HCT116 (cell line): ENCODE data around the gene ZNF382. TPM values are rescaled to one million over a fixed set of nuclear protein-coding genes. Genes with fewer than 3 reads are reported as not detected.

Experiments
- ATAC-seq: fragments of 200-7000 bp; cut with Tn5 transposase; 2 replicates; pipeline ENCODE4 v1.9.1; 2020; ENCODE audit warnings: mild to moderate bottlenecking, moderate library complexity
- BruUV-seq: library from RNA; stranded (reverse); fragments of 400-500 nt; replicated peaks from 2 replicates; lab custom pipeline; 2021; lab: Mats Ljungman, UMichigan
- CTCF ChIA-PET: fragments of 300-600 bp; sonication (Branson Sonifier 250); formaldehyde crosslinking; loops from one replicate; lab custom pipeline; 2021; ENCODE audit warnings: antibody characterized with exemption; lab: Charles Lee
- POLR2A ChIA-PET: fragments of 300-600, 350-600 bp; sonication (Branson Sonifier 250); formaldehyde crosslinking; loops from one replicate; lab custom pipeline; 2021; ENCODE audit warnings: antibody characterized with exemption; lab: Charles Lee
- RAD21 ChIA-PET, 2 experiments: fragments of 300-600 bp; sonication (Branson Sonifier 250); formaldehyde crosslinking; loops; one replicate each; lab custom pipeline; 2023; ENCODE audit warnings: low total read pairs in 2 of 2; ENCODE audit not compliant: uncharacterized antibody in 2 of 2, unreplicated experiment in 2 of 2, low non-redundant PET in 1 of 2; lab: Charles Lee
- DNase-seq: peaks from one replicate; pipeline ENCODE4 v3.0.0-alpha.2; 2010; ENCODE audit warnings: low read depth, low spot score
- H2AFZ ChIP-seq: fragments of 200-600 bp; shearing (Covaris generic), sonication (generic); 2 replicates; pipeline ENCODE4 v1.6.1; 2017; ENCODE audit warnings: low read depth, mixed run types, mixed read lengths, antibody characterized with exemption, low read length; ENCODE audit not compliant: poor library complexity, severe bottlenecking
- H3K27ac ChIP-seq: 2 replicates; pipeline ENCODE4 v1.5.1; 2012; ENCODE audit warnings: low read depth, low read length
- H3K27me3 ChIP-seq: fragments of 200-600 bp; sonication (generic); 2 replicates; pipeline ENCODE4 v1.6.1; 2016; ENCODE audit warnings: mixed run types, low read length, mixed read lengths; ENCODE audit not compliant: insufficient read depth
- H3K36me3 ChIP-seq, 2 experiments: fragments of 200-500 bp in 1 of 2; fragments of 200-600 bp in 1 of 2; sonication (Bioruptor generic) in 1 of 2; sonication (generic) in 1 of 2; 2 replicates each; pipeline versions ENCODE4 v1.5.1 to v1.6.1; 2014 to 2016; ENCODE audit warnings: low read length in 2 of 2, inconsistent platforms in 1 of 2, mixed read lengths in 1 of 2, mixed run types in 1 of 2; ENCODE audit not compliant: insufficient read depth in 2 of 2, control insufficient read depth in 1 of 2
- H3K4me1 ChIP-seq, 2 experiments: fragments of 200-600 bp in 1 of 2; sonication (generic) in 1 of 2; 2 replicates each; pipeline versions ENCODE4 v1.5.1 to v1.6.1; 2012 to 2017; ENCODE audit warnings: low read length in 2 of 2, inconsistent platforms in 1 of 2, mild to moderate bottlenecking in 1 of 2, mixed read lengths in 1 of 2, mixed run types in 1 of 2, moderate library complexity in 1 of 2; ENCODE audit not compliant: insufficient read depth in 2 of 2, control insufficient read depth in 1 of 2
- H3K4me2 ChIP-seq: fragments of 200-600 bp; sonication (generic); 2 replicates; pipeline ENCODE4 v1.6.1; 2017; ENCODE audit warnings: mixed run types, low read length, mixed read lengths
- H3K4me3 ChIP-seq, 2 experiments: fragments of 200-600 bp in 1 of 2; sonication (generic) in 1 of 2; replicated peaks in 1 of 2; 2 replicates each; pipeline ENCODE4 v1.5.1; 2011 to 2016; ENCODE audit warnings: low read length in 2 of 2, control low read depth in 1 of 2, low read depth in 1 of 2, mild to moderate bottlenecking in 1 of 2, mixed read lengths in 1 of 2, mixed run types in 1 of 2
- H3K79me2 ChIP-seq: fragments of 200-600 bp; sonication (generic); 2 replicates; pipeline ENCODE4 v1.6.1; 2017; ENCODE audit warnings: mild to moderate bottlenecking, mixed run types, low read length, moderate library complexity, mixed read lengths; ENCODE audit not compliant: insufficient read depth
- H3K9ac ChIP-seq: fragments of 200-600 bp; sonication (generic); 2 replicates; pipeline ENCODE4 v1.6.1; 2016; ENCODE audit warnings: low read length, mixed read lengths
- H3K9me2 ChIP-seq: fragments of 200-600 bp; sonication (generic), shearing (Covaris generic); 2 replicates; pipeline ENCODE4 v1.6.1; 2017; ENCODE audit warnings: mixed run types, mild to moderate bottlenecking, moderate library complexity; ENCODE audit not compliant: insufficient read depth
- H3K9me3 ChIP-seq, 2 experiments: fragments of 200-500 bp in 1 of 2; fragments of 200-600 bp in 1 of 2; sonication (Bioruptor generic) in 1 of 2; sonication (generic) in 1 of 2; 2 replicates each; pipeline ENCODE4 v1.6.1; 2014 to 2017; ENCODE audit warnings: low read length in 2 of 2, mixed read lengths in 2 of 2, inconsistent platforms in 1 of 2, low read depth in 1 of 2, mild to moderate bottlenecking in 1 of 2, mixed run types in 1 of 2, moderate library complexity in 1 of 2; ENCODE audit not compliant: control insufficient read depth in 1 of 2, insufficient read depth in 1 of 2
- H4K20me1 ChIP-seq: fragments of 200-600 bp; sonication (generic), shearing (Covaris generic); 2 replicates; pipeline ENCODE4 v1.6.1; 2017; ENCODE audit warnings: mixed run types, mild to moderate bottlenecking, moderate library complexity; ENCODE audit not compliant: insufficient read depth
- ATF3 ChIP-seq: IDR thresholded peaks from 2 replicates; pipeline ENCODE4 v1.6.1; 2012
- CBX3 ChIP-seq: IDR thresholded peaks from 2 replicates; pipeline ENCODE4 v1.6.1; 2012; ENCODE audit warnings: low read depth
- CEBPB ChIP-seq: IDR thresholded peaks from 2 replicates; pipeline ENCODE4 v1.6.1; 2012; ENCODE audit warnings: low read depth
- CTCF ChIP-seq, 3 experiments: fragments of 200-600 bp in 1 of 3; sonication (generic) in 1 of 3; IDR thresholded peaks in 2 of 3; conservative IDR thresholded peaks in 1 of 3; 2 replicates each; pipeline ENCODE4 v1.5.1; 2012 to 2017; ENCODE audit warnings: low read depth in 2 of 3, low read length in 2 of 3, antibody characterized with exemption in 1 of 3, borderline replicate concordance in 1 of 3, control low read depth in 1 of 3, mild to moderate bottlenecking in 1 of 3, mixed read lengths in 1 of 3, mixed run types in 1 of 3, moderate library complexity in 1 of 3; ENCODE audit not compliant: insufficient read depth in 1 of 3
- ELF1 ChIP-seq: IDR thresholded peaks from 2 replicates; pipeline ENCODE4 v1.6.1; 2012; ENCODE audit warnings: low read depth, borderline replicate concordance
- EZH2 ChIP-seq: fragments of 200-600 bp; sonication (generic); IDR thresholded peaks from 2 replicates; pipeline ENCODE4 v1.6.1; 2017; ENCODE audit warnings: antibody characterized with exemption, mixed run types
- EZH2phosphoT487 ChIP-seq: fragments of 200-600 bp; IDR thresholded peaks from 2 replicates; pipeline ENCODE4 v1.6.1; 2018; ENCODE audit warnings: antibody characterized with exemption, borderline replicate concordance
- MAX ChIP-seq: IDR thresholded peaks from 2 replicates; pipeline ENCODE4 v1.6.1; 2012
- POLR2A ChIP-seq: IDR thresholded peaks from 2 replicates; pipeline ENCODE4 v1.7.0; 2011; ENCODE audit warnings: borderline replicate concordance; ENCODE audit not compliant: insufficient read depth, insufficient read length; ENCODE audit errors: extremely low read depth
- REST ChIP-seq: IDR thresholded peaks from 2 replicates; pipeline ENCODE4 v1.6.1; 2012; ENCODE audit warnings: low read depth
- SIN3A ChIP-seq: IDR thresholded peaks from 2 replicates; pipeline ENCODE4 v1.6.1; 2012; ENCODE audit warnings: low read depth
- SP1 ChIP-seq: IDR thresholded peaks from 2 replicates; pipeline ENCODE4 v1.6.1; 2012; ENCODE audit warnings: low read depth
- SRF ChIP-seq: IDR thresholded peaks from 2 replicates; pipeline ENCODE4 v1.6.1; 2012; ENCODE audit warnings: low read depth
- TCF7L2 ChIP-seq: IDR thresholded peaks from 2 replicates; pipeline ENCODE4 v1.7.0; 2011; ENCODE audit warnings: borderline replicate concordance, inconsistent platforms; ENCODE audit not compliant: insufficient read depth, insufficient read length; ENCODE audit errors: extremely low read depth
- ZNF274 ChIP-seq: fragments of 200-500 bp; sonication (Bioruptor generic); IDR thresholded peaks from 2 replicates; pipeline ENCODE4 v1.6.1; 2014; ENCODE audit warnings: mild to moderate bottlenecking, low read depth, low read length, inconsistent platforms
- intact Hi-C: fragments of 100-400 bp; cut with micrococcal nuclease; formaldehyde crosslinking; loops from 2 replicates; pipeline ENCODE4 v1.10.0; 2022
- total RNA-seq: library from RNA; stranded (reverse); gene quantifications from one replicate; pipeline ENCODE4 v1.2.1, GENCODE V29; 2021; ENCODE audit not compliant: unreplicated experiment

ZNF382 gene
- total RNA-seq, 1 experiment from 2014 or later: not detected

- Histone ChIP-seq H3K4me1 (no peaks in the 10 kb centered on the region), H3K9ac (no peak overlapping the region), H3K4me3 (no peak overlapping the region), H3K27ac (no peak overlapping the region), H2AFZ (no peak overlapping the region), H3K9me2 (no peaks in the 10 kb centered on the region), H3K36me3 (no peaks in the 10 kb centered on the region), H4K20me1 (no peaks in the 10 kb centered on the region), H3K9me3 (peaks cover 9 to 17% of the 10 kb centered on the region in 2 experiments; a peak in 2 of 4 replicates), H3K79me2 (no peaks in the 10 kb centered on the region), H3K4me2 (no peak overlapping the region), H3K27me3 (no peaks in the 10 kb centered on the region)
- intact Hi-C loops: no loop called here
- DNase-seq (no peak), ATAC-seq (no peak)
- RAD21 ChIA-PET: no interaction called here
- TF ChIP-seq MAX (no peak), ATF3 (no peak), SP1 (no peak), CBX3 (no peak), CTCF (IDR thresholded peaks at IDR 0.05 in 2 of 3, conservative IDR thresholded peaks at IDR 0.05 in 1 of 3; ENCODE audit: borderline replicate concordance in 1 of 3, insufficient read depth in 1 of 3, low read depth in 2 of 3, low read length in 2 of 3) (no peak), REST (no peak), SIN3A (no peak), POLR2A (no peak), EZH2 (no peak), ZNF274 (no peak), TCF7L2 (no peak), ELF1 (no peak), EZH2phosphoT487 (no peak), SRF (no peak), CEBPB (no peak)
- POLR2A ChIA-PET: no interaction called here
- BruUV-seq: no TSS peak
- CTCF ChIA-PET: no interaction called here
Observed at GRCh38 chr19:36573895-36574720, 31.0 kb upstream of the ZNF382 start.
